Measurements from ENCODE around the gene HIPK3. TPM values are rescaled to one million over a fixed set of nuclear protein-coding genes. Genes with fewer than 3 reads are reported as not detected.

Gene HIPK3
- total RNA-seq, 4 donors from 2014 or later = 292 to 331 (median 308) TPM

GRCh38 chr11:33315822-33316221 lies 58.6 kb downstream of the HIPK3 start:
- Histone ChIP-seq H3K4me3 (no peak overlapping the region), H3K9me3 (no peaks in the 10 kb centered on the region), H3K4me1 (peaks cover 4 to 93% (median 8%) of the 10 kb centered on the region in 3 donors), H3K36me3 (no peaks in the 10 kb centered on the region), H3K27ac (no peak overlapping the region), H3K27me3 (no peaks in the 10 kb centered on the region)
- TF ChIP-seq POLR2A (IDR thresholded peaks at IDR 0.05) (no peak), POLR2AphosphoS5 (IDR thresholded peaks at IDR 0.05) (no peak), EP300 (IDR thresholded peaks at IDR 0.05) (no peak), CTCF (IDR thresholded peaks at IDR 0.05) (no peak)
- WGBS, 2 donors (ENCODE audit: low coverage in 1 of 2) = 61 to 66% methylated on average over 3 of the region's 3 CpGs
- ATAC-seq = no peak

GRCh38 chr11:33317662-33318061 lies 60.5 kb downstream of the HIPK3 start:
- peaks cover 4 to 86% (median 15%) of the 10 kb centered on the region in 3 donors for H3K4me1 ChIP-seq
- ATAC-seq = no peak
- no peak overlapping the region for H3K27ac ChIP-seq
- H3K27me3 ChIP-seq = no peaks in the 10 kb centered on the region
- H3K36me3 ChIP-seq = no peaks in the 10 kb centered on the region
- 17 to 47% methylated on average over 1 of the region's 1 CpG for WGBS, 2 donors (ENCODE audit: low coverage in 1 of 2)
- no peak overlapping the region for H3K4me3 ChIP-seq
- H3K9me3 ChIP-seq = no peaks in the 10 kb centered on the region
- TF ChIP-seq POLR2AphosphoS5 (IDR thresholded peaks at IDR 0.05) (no peak), POLR2A (IDR thresholded peaks at IDR 0.05) (no peak), EP300 (IDR thresholded peaks at IDR 0.05) (no peak), CTCF (IDR thresholded peaks at IDR 0.05) (no peak)

GRCh38 chr11:33320016-33320813 lies 63.0 kb downstream of the HIPK3 start:
- no peaks in the 10 kb centered on the region for H3K27me3 ChIP-seq
- peaks cover 12 to 89% (median 15%) of the 10 kb centered on the region in 3 donors for H3K4me1 ChIP-seq
- no peak overlapping the region for H3K4me3 ChIP-seq
- no peak for ATAC-seq
- H3K9me3 ChIP-seq = no peaks in the 10 kb centered on the region
- H3K27ac ChIP-seq = no peak overlapping the region
- 24 to 58% methylated on average over 1 of the region's 1 CpG for WGBS, 2 donors (ENCODE audit: low coverage in 1 of 2)
- no peaks in the 10 kb centered on the region for H3K36me3 ChIP-seq
- TF ChIP-seq POLR2A (IDR thresholded peaks at IDR 0.05) = no peak
- TF ChIP-seq CTCF (IDR thresholded peaks at IDR 0.05) = no peak
- TF ChIP-seq POLR2AphosphoS5 (IDR thresholded peaks at IDR 0.05) = no peak
- no peak for TF ChIP-seq EP300 (IDR thresholded peaks at IDR 0.05)

GRCh38 chr11:33320814-33321330 lies 63.7 kb downstream of the HIPK3 start:
- TF ChIP-seq EP300 (IDR thresholded peaks at IDR 0.05) (no peak), POLR2A (IDR thresholded peaks at IDR 0.05) (no peak), POLR2AphosphoS5 (IDR thresholded peaks at IDR 0.05) (no peak), CTCF (IDR thresholded peaks at IDR 0.05) (no peak)
- no peak for ATAC-seq
- no peak overlapping the region for H3K27ac ChIP-seq
- no peak overlapping the region for H3K4me3 ChIP-seq
- H3K27me3 ChIP-seq = no peaks in the 10 kb centered on the region
- H3K4me1 ChIP-seq = peaks cover 12 to 89% (median 17%) of the 10 kb centered on the region in 3 donors
- H3K36me3 ChIP-seq = no peaks in the 10 kb centered on the region
- WGBS, 2 donors (ENCODE audit: low coverage in 1 of 2) = 17 to 42% methylated on average over 4 to 6 of the region's 6 CpGs
- no peaks in the 10 kb centered on the region for H3K9me3 ChIP-seq

- Histone ChIP-seq H3K4me3 (no peak overlapping the region), H3K27ac (no peak overlapping the region), H3K36me3 (no peaks in the 10 kb centered on the region), H3K9me3 (no peaks in the 10 kb centered on the region), H3K4me1 (peaks cover 17 to 89% (median 21%) of the 10 kb centered on the region in 3 donors), H3K27me3 (no peaks in the 10 kb centered on the region)
- ATAC-seq = no peak
- TF ChIP-seq EP300 (IDR thresholded peaks at IDR 0.05) (no peak), POLR2A (IDR thresholded peaks at IDR 0.05) (no peak)
These were observed 64.2 kb downstream of the HIPK3 start for GRCh38 chr11:33321422-33321821.

All from gastroesophageal sphincter (tissue), 4 donors.